ENCODE data around the gene UGT1A9. TPM values are rescaled to one million over a fixed set of nuclear protein-coding genes. Genes with fewer than 3 reads are reported as not detected.

UGT1A9 gene
- total RNA-seq, 2 donors from 2014 or later, result not detected

- H3K9me3 ChIP-seq, result no peaks in the 10 kb centered on the region
- no peaks in the 10 kb centered on the region for H3K36me3 ChIP-seq
- ATAC-seq (ENCODE audit: insufficient number of reproducible peaks, low FRiP score, low read depth) (no peak), DNase-seq (ENCODE audit: low spot score) (no peak)
- H3K4me1 ChIP-seq (ENCODE audit: control insufficient read depth in 1 of 2, low read depth in 2 of 2), result no peaks in the 10 kb centered on the region
- no peak overlapping the region for H3K27ac ChIP-seq
- TF ChIP-seq CTCF (IDR thresholded peaks at IDR 0.05), result no peak
- no peak overlapping the region for H3K4me3 ChIP-seq
- H3K27me3 ChIP-seq (replicated peaks; ENCODE audit: insufficient read depth), result no peaks in the 10 kb centered on the region
These were observed 15.3 kb upstream of the UGT1A9 start for GRCh38 chr2:233656443-233656842.

- TF ChIP-seq CTCF (IDR thresholded peaks at IDR 0.05), result no peak
- DNase-seq (ENCODE audit: low spot score), result no peak
- no peak overlapping the region for H3K27ac ChIP-seq
These were observed 13.1 kb upstream of the UGT1A9 start for GRCh38 chr2:233658610-233659009.

GRCh38 chr2:233663911-233664310, 7.8 kb upstream of the UGT1A9 start:
- no peak overlapping the region for H3K27ac ChIP-seq
- ATAC-seq (ENCODE audit: insufficient number of reproducible peaks, low FRiP score, low read depth) (no peak), DNase-seq (ENCODE audit: low spot score) (no peak)
- TF ChIP-seq CTCF (IDR thresholded peaks at IDR 0.05), result no peak
- H3K27me3 ChIP-seq (replicated peaks; ENCODE audit: insufficient read depth), result no peaks in the 10 kb centered on the region
- H3K4me1 ChIP-seq (ENCODE audit: control insufficient read depth in 1 of 2, low read depth in 2 of 2), result no peaks in the 10 kb centered on the region
- H3K4me3 ChIP-seq, result no peak overlapping the region
- H3K9me3 ChIP-seq, result no peaks in the 10 kb centered on the region
- H3K36me3 ChIP-seq, result no peaks in the 10 kb centered on the region

More at GRCh38 chr2:233658610-233659009, 13.1 kb upstream of the UGT1A9 start:
- Histone ChIP-seq H3K4me3 (no peak overlapping the region), H3K36me3 (no peaks in the 10 kb centered on the region), H3K27me3 (replicated peaks; ENCODE audit: insufficient read depth) (no peaks in the 10 kb centered on the region), H3K9me3 (no peaks in the 10 kb centered on the region), H3K4me1 (ENCODE audit: control insufficient read depth in 1 of 2, low read depth in 2 of 2) (no peaks in the 10 kb centered on the region)
- no peak for ATAC-seq (ENCODE audit: insufficient number of reproducible peaks, low FRiP score, low read depth)

GRCh38 chr2:233668605-233669260, 3.0 kb upstream of the UGT1A9 start:
- TF ChIP-seq CTCF (IDR thresholded peaks at IDR 0.05), result no peak
- Histone ChIP-seq H3K36me3 (no peaks in the 10 kb centered on the region), H3K9me3 (no peaks in the 10 kb centered on the region), H3K27ac (no peak overlapping the region), H3K4me3 (no peak overlapping the region), H3K4me1 (ENCODE audit: control insufficient read depth in 1 of 2, low read depth in 2 of 2) (no peaks in the 10 kb centered on the region), H3K27me3 (replicated peaks; ENCODE audit: insufficient read depth) (no peaks in the 10 kb centered on the region)
- no peak for DNase-seq (ENCODE audit: low spot score)
- ATAC-seq (ENCODE audit: insufficient number of reproducible peaks, low FRiP score, low read depth), result no peak

- TF ChIP-seq CTCF (IDR thresholded peaks at IDR 0.05), result no peak
These were observed 1.2 kb downstream of the UGT1A9 start for GRCh38 chr2:233672886-233673285.

More at GRCh38 chr2:233672886-233673285, 1.2 kb downstream of the UGT1A9 start:
- Histone ChIP-seq H3K9me3 (no peaks in the 10 kb centered on the region), H3K36me3 (no peaks in the 10 kb centered on the region), H3K27ac (no peak overlapping the region), H3K4me1 (ENCODE audit: control insufficient read depth in 1 of 2, low read depth in 2 of 2) (no peaks in the 10 kb centered on the region), H3K27me3 (replicated peaks; ENCODE audit: insufficient read depth) (no peaks in the 10 kb centered on the region), H3K4me3 (no peak overlapping the region)
- ATAC-seq (ENCODE audit: insufficient number of reproducible peaks, low FRiP score, low read depth) (no peak), DNase-seq (ENCODE audit: low spot score) (no peak)

All from thoracic aorta (tissue), 2 donors.